GM12801 (cell line): Measurements from ENCODE around the gene NME2.

Experiments used
- TF ChIP-seq, protein P1 (sequence below): IDR thresholded peaks from one replicate; pipeline ENCODE4 v1.5.1; 2011; ENCODE audit warnings: control low read depth; ENCODE audit not compliant: insufficient read length; ENCODE audit errors: extremely low read depth

The NME2 gene

DNA sequence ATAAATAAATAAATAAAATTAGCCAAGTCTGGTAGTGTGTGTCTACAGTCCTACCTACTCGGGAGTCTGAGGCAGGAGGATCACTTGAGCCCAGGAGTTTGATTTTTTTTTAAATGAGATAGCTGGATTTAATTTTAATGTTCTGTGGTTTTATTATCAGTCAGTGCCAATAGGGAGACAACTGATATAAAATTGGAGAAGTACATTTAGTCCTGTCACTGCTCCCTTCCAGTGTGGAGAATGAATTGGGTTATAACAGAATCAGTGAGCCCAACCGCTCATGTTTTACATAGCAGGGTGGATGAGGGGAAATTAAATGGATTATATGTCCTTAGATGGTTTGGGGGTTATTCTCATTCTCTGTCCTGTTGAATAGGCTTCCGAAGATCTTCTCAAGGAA is 6.6 kb upstream of the NME2 start:
- TF ChIP-seq, protein P1, sequence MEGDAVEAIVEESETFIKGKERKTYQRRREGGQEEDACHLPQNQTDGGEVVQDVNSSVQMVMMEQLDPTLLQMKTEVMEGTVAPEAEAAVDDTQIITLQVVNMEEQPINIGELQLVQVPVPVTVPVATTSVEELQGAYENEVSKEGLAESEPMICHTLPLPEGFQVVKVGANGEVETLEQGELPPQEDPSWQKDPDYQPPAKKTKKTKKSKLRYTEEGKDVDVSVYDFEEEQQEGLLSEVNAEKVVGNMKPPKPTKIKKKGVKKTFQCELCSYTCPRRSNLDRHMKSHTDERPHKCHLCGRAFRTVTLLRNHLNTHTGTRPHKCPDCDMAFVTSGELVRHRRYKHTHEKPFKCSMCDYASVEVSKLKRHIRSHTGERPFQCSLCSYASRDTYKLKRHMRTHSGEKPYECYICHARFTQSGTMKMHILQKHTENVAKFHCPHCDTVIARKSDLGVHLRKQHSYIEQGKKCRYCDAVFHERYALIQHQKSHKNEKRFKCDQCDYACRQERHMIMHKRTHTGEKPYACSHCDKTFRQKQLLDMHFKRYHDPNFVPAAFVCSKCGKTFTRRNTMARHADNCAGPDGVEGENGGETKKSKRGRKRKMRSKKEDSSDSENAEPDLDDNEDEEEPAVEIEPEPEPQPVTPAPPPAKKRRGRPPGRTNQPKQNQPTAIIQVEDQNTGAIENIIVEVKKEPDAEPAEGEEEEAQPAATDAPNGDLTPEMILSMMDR = no peak

GRCh38 chr17:51161541-51161940 is 4.7 kb upstream of the NME2 start:
- TF ChIP-seq, protein P1 = no peak

DNA sequence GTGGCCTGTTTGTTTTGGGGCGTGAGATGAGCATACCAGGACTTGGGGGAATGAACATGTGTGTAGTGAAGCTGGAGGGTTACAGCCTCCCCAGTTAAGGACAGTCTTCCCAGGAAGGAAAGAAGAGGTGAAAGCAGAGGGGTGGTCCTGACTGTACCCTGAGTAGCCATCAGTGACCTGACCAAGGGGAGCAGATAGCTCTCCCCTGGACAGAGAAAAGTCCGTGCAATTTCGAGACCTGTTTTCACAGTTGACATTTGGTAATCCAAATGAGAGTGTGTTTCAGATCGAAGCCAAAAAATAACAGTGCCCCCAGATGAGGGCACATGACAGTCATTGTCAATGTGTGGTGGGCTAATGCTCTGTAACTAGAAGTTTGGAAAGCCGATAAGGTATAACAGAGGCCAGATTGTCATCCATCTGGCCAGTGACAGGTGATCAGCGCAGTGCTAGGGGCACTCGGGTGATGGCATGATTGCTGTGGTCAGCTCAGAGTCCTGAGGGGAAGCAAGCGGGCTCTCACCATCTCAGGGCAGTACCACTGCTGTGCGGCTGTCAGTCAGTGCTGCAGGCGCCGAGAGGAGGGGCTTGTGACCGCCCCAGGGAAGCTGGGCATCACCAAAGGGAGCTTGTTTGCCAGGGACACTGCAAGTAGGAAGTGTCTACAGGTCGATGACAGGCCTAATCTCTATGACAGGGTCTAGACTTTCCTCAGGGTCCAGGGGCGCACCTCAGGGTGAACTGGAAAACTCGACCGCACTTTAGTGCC is 1.1 kb upstream of the NME2 start:
- TF ChIP-seq, protein P1 = no peak

GRCh38 chr17:51165680-51166197 is 472 bp upstream of the NME2 start:
- TF ChIP-seq, protein P1 = no peak

DNA sequence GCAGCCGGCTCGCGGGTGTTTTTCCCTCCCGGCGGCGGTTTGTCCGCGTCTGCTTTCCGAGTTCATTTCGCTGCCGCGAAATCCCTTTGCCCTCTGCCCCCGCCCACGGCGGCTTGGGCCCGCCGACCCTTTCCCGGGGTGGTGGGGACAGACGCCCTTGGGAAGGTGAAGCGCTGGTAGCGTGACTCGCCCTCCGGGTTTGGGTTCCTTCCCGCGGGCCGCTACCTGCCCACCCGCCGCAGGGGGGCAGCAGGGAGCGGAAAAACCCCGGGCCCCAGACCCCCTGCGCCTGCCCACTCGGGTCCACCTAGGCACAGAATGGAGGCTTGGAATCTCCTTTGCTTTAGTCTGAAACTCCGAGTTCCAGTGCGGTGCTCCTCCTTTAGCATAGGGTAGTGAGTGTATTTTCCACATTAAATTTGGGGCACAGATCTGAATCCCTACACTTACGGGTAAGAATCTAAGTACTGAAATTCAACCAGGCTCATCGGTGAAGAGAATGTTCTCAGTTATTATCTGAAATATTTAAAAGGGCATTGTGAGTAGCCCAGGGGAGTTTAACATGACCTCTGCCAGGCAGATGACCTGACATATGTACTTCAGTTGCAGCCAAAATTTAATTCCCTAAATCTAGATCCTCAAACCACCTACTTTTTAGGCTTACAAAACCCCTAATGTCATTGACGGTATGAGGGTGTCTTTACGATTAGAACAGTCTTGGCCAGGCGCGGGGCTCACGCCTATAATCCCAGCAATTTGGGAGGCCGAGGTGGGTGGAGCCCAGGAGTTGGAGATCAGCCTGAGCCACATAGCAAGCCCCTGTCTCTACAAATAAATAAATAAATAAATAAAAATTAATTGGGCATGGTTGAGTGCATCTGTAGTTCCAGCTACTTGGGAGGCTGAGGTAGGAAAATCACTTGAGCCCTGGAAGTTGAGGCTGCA is 1.0 kb downstream of the NME2 start:
- TF ChIP-seq, protein P1 = no peak

- TF ChIP-seq, protein P1 = no peak
These were observed 3.1 kb downstream of the NME2 start for GRCh38 chr17:51169340-51169739.

DNA sequence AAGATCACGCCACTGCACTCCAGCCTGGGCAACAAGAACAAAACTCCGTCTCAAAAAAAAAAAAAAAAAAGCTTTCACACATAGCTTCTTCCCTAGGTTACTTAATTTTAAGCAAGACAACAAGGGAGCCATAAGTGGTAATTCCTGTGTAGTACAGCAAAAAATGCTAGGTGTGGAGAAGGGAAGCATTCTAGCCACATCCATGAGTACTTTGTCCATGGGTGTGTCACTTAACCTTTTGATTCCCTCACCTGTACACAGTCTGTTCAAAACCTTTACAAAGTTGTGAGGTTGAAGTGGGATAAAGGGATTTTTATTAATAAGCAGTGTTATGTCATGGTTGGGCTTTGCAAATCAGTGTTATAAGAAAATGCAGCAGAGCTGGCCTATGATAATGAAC is 4.5 kb downstream of the NME2 start:
- TF ChIP-seq, protein P1 = no peak
